Vagina (tissue), 2 donors: ENCODE measurements around the gene CCDC74A.
"Not testable (repeated sequence)": the region's sequence is repeated elsewhere in the genome, so short reads cannot be mapped to it uniquely, and the experiment has no call there.

ENCODE experiments used
- POLR2AphosphoS5 ChIP-seq, 2 donors: sonication (generic); formaldehyde crosslinking; IDR thresholded peaks; one replicate each; pipeline ENCODE4 v1.9.0; 2017; ENCODE audit warnings: antibody characterized with exemption in 2 of 2, mild to moderate bottlenecking in 2 of 2, low read depth in 1 of 2; ENCODE audit not compliant: insufficient read depth in 1 of 2
- TF ChIP-seq, protein P1 (sequence below), 3 experiments: fragments of 450-650 bp in 2 of 3; fragments of 200-600 bp in 1 of 3; sonication (generic) in 1 of 3; IDR thresholded peaks; one replicate each; pipeline ENCODE4 v1.5.1; 2017 to 2019; ENCODE audit warnings: antibody characterized with exemption in 3 of 3, mild to moderate bottlenecking in 2 of 3, moderate library complexity in 2 of 3

DNA sequence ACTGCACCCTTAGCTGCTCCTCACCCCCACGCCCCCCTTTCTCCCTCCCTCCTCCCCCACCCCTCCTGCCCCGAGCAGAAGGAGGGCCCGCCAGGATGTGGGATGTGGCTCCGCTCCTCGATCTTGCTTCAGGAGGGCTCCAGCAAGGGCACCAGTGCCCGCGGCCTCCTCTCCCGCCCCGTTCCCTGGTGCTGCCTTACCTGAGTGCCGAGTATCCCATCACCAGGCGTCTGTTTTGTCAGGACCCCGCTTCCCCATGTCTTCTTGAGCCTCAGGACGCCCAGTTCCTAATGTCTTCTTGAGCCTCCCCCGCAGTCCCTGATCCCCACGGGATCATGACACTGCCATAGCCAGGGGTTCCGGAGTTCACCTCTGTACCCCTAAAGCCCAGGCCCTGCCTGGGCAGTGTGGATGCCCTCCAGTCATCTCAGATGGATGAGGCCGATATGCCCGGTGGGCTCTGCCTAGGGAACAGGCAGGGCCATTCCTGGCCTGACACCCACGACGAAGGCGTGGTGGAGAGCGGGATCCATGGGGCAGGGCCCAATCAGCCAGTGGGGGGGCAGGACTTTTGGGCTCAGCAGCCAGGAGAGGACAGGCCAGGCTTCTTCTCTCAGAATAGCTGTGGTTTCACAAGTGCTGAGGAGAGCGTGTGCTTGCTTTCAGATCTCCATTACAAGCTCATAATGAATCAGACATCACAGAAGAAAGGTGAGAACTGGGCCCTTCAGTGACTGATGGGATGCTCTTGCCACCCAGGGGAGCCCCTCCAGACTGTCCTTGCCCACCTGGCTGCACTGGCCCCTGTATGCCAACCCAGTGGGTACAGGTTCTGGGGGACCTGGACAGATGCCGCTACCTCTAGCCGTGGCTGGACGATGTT is 1.5 kb downstream of the CCDC74A start:
- TF ChIP-seq, protein P1, sequence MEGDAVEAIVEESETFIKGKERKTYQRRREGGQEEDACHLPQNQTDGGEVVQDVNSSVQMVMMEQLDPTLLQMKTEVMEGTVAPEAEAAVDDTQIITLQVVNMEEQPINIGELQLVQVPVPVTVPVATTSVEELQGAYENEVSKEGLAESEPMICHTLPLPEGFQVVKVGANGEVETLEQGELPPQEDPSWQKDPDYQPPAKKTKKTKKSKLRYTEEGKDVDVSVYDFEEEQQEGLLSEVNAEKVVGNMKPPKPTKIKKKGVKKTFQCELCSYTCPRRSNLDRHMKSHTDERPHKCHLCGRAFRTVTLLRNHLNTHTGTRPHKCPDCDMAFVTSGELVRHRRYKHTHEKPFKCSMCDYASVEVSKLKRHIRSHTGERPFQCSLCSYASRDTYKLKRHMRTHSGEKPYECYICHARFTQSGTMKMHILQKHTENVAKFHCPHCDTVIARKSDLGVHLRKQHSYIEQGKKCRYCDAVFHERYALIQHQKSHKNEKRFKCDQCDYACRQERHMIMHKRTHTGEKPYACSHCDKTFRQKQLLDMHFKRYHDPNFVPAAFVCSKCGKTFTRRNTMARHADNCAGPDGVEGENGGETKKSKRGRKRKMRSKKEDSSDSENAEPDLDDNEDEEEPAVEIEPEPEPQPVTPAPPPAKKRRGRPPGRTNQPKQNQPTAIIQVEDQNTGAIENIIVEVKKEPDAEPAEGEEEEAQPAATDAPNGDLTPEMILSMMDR (IDR thresholded peaks at IDR 0.05): not testable (repeated sequence)
- TF ChIP-seq POLR2AphosphoS5 (IDR thresholded peaks at IDR 0.05; ENCODE audit: insufficient read depth in 1 of 2, low read depth in 1 of 2): not testable (repeated sequence)
